Sigmoid colon (tissue), 4 donors: ENCODE data around the gene ROBO3.

Source experiments
- EP300 ChIP-seq, 4 donors: sonication (generic); formaldehyde crosslinking; IDR thresholded peaks; one replicate each; pipeline ENCODE4 v1.6.1; 2017; ENCODE audit warnings: antibody characterized with exemption in 4 of 4
- POLR2A ChIP-seq, 2 donors: fragments of 450-650 bp; IDR thresholded peaks; one replicate each; pipeline ENCODE4 v1.6.1; 2016; ENCODE audit warnings: antibody characterized with exemption in 2 of 2, mild to moderate bottlenecking in 2 of 2, moderate library complexity in 2 of 2
- POLR2AphosphoS5 ChIP-seq, 4 donors: sonication (generic); formaldehyde crosslinking; IDR thresholded peaks; one replicate each; pipeline ENCODE4 v1.6.1; 2017; ENCODE audit warnings: antibody characterized with exemption in 4 of 4
- TF ChIP-seq, protein P1 (sequence below), 4 experiments: fragments of 450-650 bp in 3 of 4; fragments of 200-600 bp in 1 of 4; IDR thresholded peaks; one replicate each; pipeline ENCODE4 v1.5.1; 2016 to 2019; ENCODE audit warnings: antibody characterized with exemption in 4 of 4, mild to moderate bottlenecking in 3 of 4, moderate library complexity in 2 of 4

DNA sequence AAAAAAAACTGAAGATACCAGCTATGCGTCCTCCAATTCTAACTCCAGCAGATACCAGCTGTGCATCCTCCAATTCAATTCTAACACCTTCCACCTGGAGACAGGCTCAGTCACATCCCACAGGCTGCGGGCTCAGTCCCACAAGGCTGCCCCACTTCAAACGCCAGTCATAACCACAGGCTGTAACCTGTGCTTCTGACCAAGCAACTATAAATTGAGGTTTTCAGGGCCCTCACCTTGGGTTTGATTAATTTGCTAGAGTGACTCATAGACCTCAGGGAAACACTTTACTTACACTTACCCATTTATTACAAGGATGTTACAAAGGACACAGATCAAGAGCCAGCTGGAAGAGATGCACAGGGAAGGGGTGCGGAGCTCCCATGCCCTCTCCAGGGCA is 32.7 kb upstream of the ROBO3 start:
- TF ChIP-seq, protein P1, sequence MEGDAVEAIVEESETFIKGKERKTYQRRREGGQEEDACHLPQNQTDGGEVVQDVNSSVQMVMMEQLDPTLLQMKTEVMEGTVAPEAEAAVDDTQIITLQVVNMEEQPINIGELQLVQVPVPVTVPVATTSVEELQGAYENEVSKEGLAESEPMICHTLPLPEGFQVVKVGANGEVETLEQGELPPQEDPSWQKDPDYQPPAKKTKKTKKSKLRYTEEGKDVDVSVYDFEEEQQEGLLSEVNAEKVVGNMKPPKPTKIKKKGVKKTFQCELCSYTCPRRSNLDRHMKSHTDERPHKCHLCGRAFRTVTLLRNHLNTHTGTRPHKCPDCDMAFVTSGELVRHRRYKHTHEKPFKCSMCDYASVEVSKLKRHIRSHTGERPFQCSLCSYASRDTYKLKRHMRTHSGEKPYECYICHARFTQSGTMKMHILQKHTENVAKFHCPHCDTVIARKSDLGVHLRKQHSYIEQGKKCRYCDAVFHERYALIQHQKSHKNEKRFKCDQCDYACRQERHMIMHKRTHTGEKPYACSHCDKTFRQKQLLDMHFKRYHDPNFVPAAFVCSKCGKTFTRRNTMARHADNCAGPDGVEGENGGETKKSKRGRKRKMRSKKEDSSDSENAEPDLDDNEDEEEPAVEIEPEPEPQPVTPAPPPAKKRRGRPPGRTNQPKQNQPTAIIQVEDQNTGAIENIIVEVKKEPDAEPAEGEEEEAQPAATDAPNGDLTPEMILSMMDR (IDR thresholded peaks at IDR 0.05): no peak
- TF ChIP-seq EP300 (IDR thresholded peaks at IDR 0.05) (no peak), POLR2A (IDR thresholded peaks at IDR 0.05) (no peak), POLR2AphosphoS5 (IDR thresholded peaks at IDR 0.05) (no peak)
